Stimulated activated effector memory CD8-positive, alpha-beta T cell treated with anti-CD3 and anti-CD28 coated beads, Interleukin-12 subunit alpha, Interleukin-12 subunit beta, amount 100 ng/mL, for 72 hours (primary cell): ENCODE results near the gene HRCT1.
"Not testable (repeated sequence)": the region's sequence is repeated elsewhere in the genome, so short reads cannot be mapped to it uniquely, and the experiment has no call there.

Experiments used
- ATAC-seq: fragments of 150-1000 bp; cut with Tn5 transposase; 2 replicates; pipeline ENCODE4 v1.10.0; 2021
- DNase-seq, 2 donors: peaks; one replicate each; pipeline ENCODE4 v3.0.0; 2021 to 2022; ENCODE audit warnings: low spot score in 2 of 2
- H3K27ac Mint-ChIP-seq: one replicate; pipeline ENCODE4 v1.8.0; 2022; ENCODE audit warnings: mild to moderate bottlenecking, mixed read lengths
- H3K36me3 Mint-ChIP-seq: one replicate; pipeline ENCODE4 v1.8.0; 2022; ENCODE audit warnings: mild to moderate bottlenecking, mixed read lengths
- H3K4me1 Mint-ChIP-seq: one replicate; pipeline ENCODE4 v1.8.0; 2022; ENCODE audit warnings: mixed read lengths
- H3K4me3 Mint-ChIP-seq: one replicate; pipeline ENCODE4 v1.8.0; 2022; ENCODE audit warnings: mild to moderate bottlenecking, mixed read lengths
- H3K9me3 Mint-ChIP-seq: one replicate; pipeline ENCODE4 v1.8.0; 2022; ENCODE audit warnings: mixed read lengths

The HRCT1 gene

GRCh38 chr9:35872505-35872904 is 33.5 kb upstream of the HRCT1 start:
- DNase-seq (no peak), ATAC-seq (no peak)
- Mint-ChIP-seq H3K9me3 (peaks cover 3% of the 10 kb centered on the region), H3K36me3 (no peaks in the 10 kb centered on the region), H3K4me3 (no peak overlapping the region), H3K27ac (no peak overlapping the region), H3K4me1 (no peaks in the 10 kb centered on the region)

- ATAC-seq (peak; percentile 75), DNase-seq (peak; percentile 76 to 81)
- Mint-ChIP-seq H3K27ac (no peak overlapping the region), H3K4me3 (no peak overlapping the region), H3K36me3 (no peaks in the 10 kb centered on the region), H3K9me3 (peaks cover 4% of the 10 kb centered on the region), H3K4me1 (no peaks in the 10 kb centered on the region)
Measured at GRCh38 chr9:35882263-35882848, 23.6 kb upstream of the HRCT1 start.

GRCh38 chr9:35882996-35883395 is 23.0 kb upstream of the HRCT1 start:
- ATAC-seq (no peak), DNase-seq (no peak)
- Mint-ChIP-seq H3K36me3 (no peaks in the 10 kb centered on the region), H3K9me3 (no peaks in the 10 kb centered on the region), H3K4me3 (no peak overlapping the region), H3K4me1 (no peaks in the 10 kb centered on the region), H3K27ac (no peak overlapping the region)

- not testable (repeated sequence) for DNase-seq, H3K27ac Mint-ChIP-seq, ATAC-seq, H3K4me1 Mint-ChIP-seq, H3K9me3 Mint-ChIP-seq, H3K36me3 Mint-ChIP-seq, H3K4me3 Mint-ChIP-seq
Measured at GRCh38 chr9:35884908-35885307, 21.1 kb upstream of the HRCT1 start.

- Mint-ChIP-seq H3K36me3 (no peaks in the 10 kb centered on the region), H3K27ac (no peak overlapping the region), H3K4me1 (no peaks in the 10 kb centered on the region), H3K9me3 (no peaks in the 10 kb centered on the region), H3K4me3 (no peak overlapping the region)
- ATAC-seq = no peak
- no peak for DNase-seq
Measured at GRCh38 chr9:35891646-35892045, 14.4 kb upstream of the HRCT1 start.

GRCh38 chr9:35892051-35892450 is 14.0 kb upstream of the HRCT1 start:
- no peak overlapping the region for H3K27ac Mint-ChIP-seq
- DNase-seq (no peak), ATAC-seq (no peak)

GRCh38 chr9:35896570-35896969 is 9.4 kb upstream of the HRCT1 start:
- Mint-ChIP-seq H3K36me3 (no peaks in the 10 kb centered on the region), H3K27ac (no peak overlapping the region), H3K4me1 (no peaks in the 10 kb centered on the region), H3K4me3 (no peak overlapping the region), H3K9me3 (no peaks in the 10 kb centered on the region)
- ATAC-seq (no peak), DNase-seq (no peak)

More at GRCh38 chr9:35892051-35892450, 14.0 kb upstream of the HRCT1 start:
- H3K4me1 Mint-ChIP-seq = no peaks in the 10 kb centered on the region
- H3K9me3 Mint-ChIP-seq = no peaks in the 10 kb centered on the region
- H3K4me3 Mint-ChIP-seq = no peak overlapping the region
- no peaks in the 10 kb centered on the region for H3K36me3 Mint-ChIP-seq

- not testable (repeated sequence) for H3K4me3 Mint-ChIP-seq, H3K36me3 Mint-ChIP-seq, DNase-seq, H3K27ac Mint-ChIP-seq, ATAC-seq, H3K4me1 Mint-ChIP-seq, H3K9me3 Mint-ChIP-seq
Measured at GRCh38 chr9:35897376-35898099, 8.5 kb upstream of the HRCT1 start.

GRCh38 chr9:35898337-35898736 is 7.7 kb upstream of the HRCT1 start:
- Mint-ChIP-seq H3K9me3 (no peaks in the 10 kb centered on the region), H3K4me3 (no peak overlapping the region), H3K36me3 (no peaks in the 10 kb centered on the region), H3K4me1 (no peaks in the 10 kb centered on the region), H3K27ac (no peak overlapping the region)
- no peak for ATAC-seq
- DNase-seq = no peak

GRCh38 chr9:35899021-35899420 is 7.0 kb upstream of the HRCT1 start:
- Mint-ChIP-seq H3K27ac (no peak overlapping the region), H3K4me1 (no peaks in the 10 kb centered on the region), H3K36me3 (no peaks in the 10 kb centered on the region), H3K9me3 (no peaks in the 10 kb centered on the region), H3K4me3 (no peak overlapping the region)
- DNase-seq (no peak), ATAC-seq (no peak)

- DNase-seq (no peak), ATAC-seq (peak; percentile 51)
- no peak overlapping the region for H3K27ac Mint-ChIP-seq
- no peaks in the 10 kb centered on the region for H3K36me3 Mint-ChIP-seq
- H3K4me3 Mint-ChIP-seq = no peak overlapping the region
- H3K4me1 Mint-ChIP-seq = no peaks in the 10 kb centered on the region
- no peaks in the 10 kb centered on the region for H3K9me3 Mint-ChIP-seq
Measured at GRCh38 chr9:35903049-35903448, 3.0 kb upstream of the HRCT1 start.

- DNase-seq (peak in 1 of 2 donors; percentile 44), ATAC-seq (no peak)
- Mint-ChIP-seq H3K4me1 (peaks cover 5% of the 10 kb centered on the region), H3K36me3 (no peaks in the 10 kb centered on the region), H3K27ac (no peak overlapping the region), H3K4me3 (no peak overlapping the region), H3K9me3 (no peaks in the 10 kb centered on the region)
Measured at GRCh38 chr9:35904338-35904737, 1.7 kb upstream of the HRCT1 start.

- Mint-ChIP-seq H3K4me3 (no peak overlapping the region), H3K4me1 (peaks cover 10% of the 10 kb centered on the region), H3K9me3 (no peaks in the 10 kb centered on the region), H3K27ac (no peak overlapping the region), H3K36me3 (no peaks in the 10 kb centered on the region)
- DNase-seq (peak in 1 of 2 donors; percentile 46), ATAC-seq (peak; percentile 22)
Measured at GRCh38 chr9:35905051-35905781, 786 bp upstream of the HRCT1 start.

GRCh38 chr9:35906923-35907699 is 1.1 kb downstream of the HRCT1 start:
- no peaks in the 10 kb centered on the region for H3K36me3 Mint-ChIP-seq
- peak overlapping the region; percentile 59 for H3K27ac Mint-ChIP-seq
- ATAC-seq (no peak), DNase-seq (peak in 1 of 2 donors; percentile 38)
- H3K4me1 Mint-ChIP-seq = peaks cover 22% of the 10 kb centered on the region
- no peaks in the 10 kb centered on the region for H3K9me3 Mint-ChIP-seq
- no peak overlapping the region for H3K4me3 Mint-ChIP-seq
